Superior temporal gyrus (tissue), 1 donor: ENCODE data around the gene YTHDF1.

Experiments
- DNase-seq: peaks from one replicate; pipeline ENCODE4 v3.0.0-alpha.2; 2016; ENCODE audit errors: extremely low spot score

YTHDF1 gene

GRCh38 chr20:63156221-63156671 is 59.7 kb downstream of the YTHDF1 start:
- no peak for DNase-seq

- DNase-seq = no peak
Observed at GRCh38 chr20:63155266-63156165, 60.4 kb downstream of the YTHDF1 start.

- DNase-seq = no peak
Observed at GRCh38 chr20:63154395-63154794, 61.5 kb downstream of the YTHDF1 start.

- no peak for DNase-seq
Observed at GRCh38 chr20:63153254-63154221, 62.4 kb downstream of the YTHDF1 start.

- DNase-seq = no peak
Observed at GRCh38 chr20:63152322-63153253, 63.3 kb downstream of the YTHDF1 start.

GRCh38 chr20:63151554-63152321 is 64.2 kb downstream of the YTHDF1 start:
- peak; percentile 38 for DNase-seq

GRCh38 chr20:63150911-63151531 is 64.9 kb downstream of the YTHDF1 start:
- DNase-seq = no peak

- DNase-seq = no peak
Observed at GRCh38 chr20:63150391-63150898, 65.5 kb downstream of the YTHDF1 start.

GRCh38 chr20:63149531-63150192 is 66.3 kb downstream of the YTHDF1 start:
- no peak for DNase-seq

GRCh38 chr20:63148696-63149095 is 67.2 kb downstream of the YTHDF1 start:
- no peak for DNase-seq

- DNase-seq = no peak
Observed at GRCh38 chr20:63147532-63147931, 68.4 kb downstream of the YTHDF1 start.
